Measurements from ENCODE around the gene GPAM.

Gene GPAM

GRCh38 chr10:112182784-112183328 lies 709 bp downstream of the GPAM start:
- DNase-seq (ENCODE audit: low read depth): no peak

DNA sequence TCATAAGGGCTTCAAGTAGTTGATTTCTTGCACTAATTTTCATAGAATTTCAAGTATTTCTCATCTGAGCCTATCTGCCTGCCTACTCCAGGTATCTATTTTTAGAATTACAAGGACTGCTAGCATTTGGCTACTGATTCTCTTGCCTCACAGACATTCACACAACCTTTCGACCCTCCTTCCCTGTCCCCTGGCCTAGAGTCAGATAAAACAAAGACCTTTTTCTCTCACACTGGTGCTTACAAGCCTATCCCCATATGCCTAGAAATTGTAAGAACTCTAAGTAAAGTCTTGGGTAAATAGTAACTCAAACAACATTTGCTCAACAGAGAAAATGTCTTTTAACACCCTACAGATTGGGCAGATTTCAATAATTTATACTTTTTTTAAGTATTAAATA lies 6.3 kb downstream of the GPAM start:
- no peak for DNase-seq (ENCODE audit: low read depth)

DNA sequence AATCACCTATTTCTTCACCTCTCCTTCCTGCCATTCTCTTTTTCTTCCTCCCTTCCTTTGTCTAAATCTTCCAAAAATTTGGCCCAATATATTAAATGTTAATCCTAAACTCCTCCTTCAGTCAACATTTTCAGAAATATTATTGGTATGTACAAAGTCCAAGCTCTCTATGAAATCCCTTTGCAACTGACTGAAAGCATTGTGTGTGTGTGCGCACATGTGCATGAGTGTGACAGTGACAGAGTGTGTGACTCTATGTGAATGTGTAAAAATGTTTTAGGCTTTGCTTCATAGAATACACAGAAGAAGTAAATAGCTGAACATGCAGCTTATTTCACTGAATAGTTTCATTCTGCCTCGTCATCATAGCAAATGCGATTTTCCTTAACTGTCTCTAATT lies 7.0 kb downstream of the GPAM start:
- no peak for DNase-seq (ENCODE audit: low read depth)

- DNase-seq (ENCODE audit: low read depth): no peak
Measured at GRCh38 chr10:112175409-112175808, 8.2 kb downstream of the GPAM start.

- no peak for DNase-seq (ENCODE audit: low read depth)
Measured at GRCh38 chr10:112173206-112173605, 10.4 kb downstream of the GPAM start.

DNA sequence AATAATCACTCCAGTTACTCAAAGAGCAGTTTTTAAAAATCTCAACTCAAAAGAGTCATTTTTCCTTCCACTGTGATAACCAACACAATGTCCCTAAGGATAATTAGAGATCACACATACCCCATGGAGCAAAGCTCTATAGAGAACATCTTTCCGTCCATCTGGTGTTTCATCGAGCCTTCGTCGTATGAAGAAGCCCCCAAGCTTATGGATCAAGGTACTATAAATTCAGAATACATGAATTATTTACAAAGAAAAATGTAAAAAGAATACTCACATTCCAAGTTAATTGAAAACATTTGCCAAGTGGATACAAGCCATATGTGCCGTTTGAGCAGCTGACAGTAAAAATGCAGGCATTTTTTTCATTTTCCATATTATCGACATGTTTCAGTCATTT lies 14.8 kb downstream of the GPAM start:
- DNase-seq (ENCODE audit: low read depth): no peak

GRCh38 chr10:112166800-112167199 lies 16.8 kb downstream of the GPAM start:
- DNase-seq (ENCODE audit: low read depth): no peak

DNA sequence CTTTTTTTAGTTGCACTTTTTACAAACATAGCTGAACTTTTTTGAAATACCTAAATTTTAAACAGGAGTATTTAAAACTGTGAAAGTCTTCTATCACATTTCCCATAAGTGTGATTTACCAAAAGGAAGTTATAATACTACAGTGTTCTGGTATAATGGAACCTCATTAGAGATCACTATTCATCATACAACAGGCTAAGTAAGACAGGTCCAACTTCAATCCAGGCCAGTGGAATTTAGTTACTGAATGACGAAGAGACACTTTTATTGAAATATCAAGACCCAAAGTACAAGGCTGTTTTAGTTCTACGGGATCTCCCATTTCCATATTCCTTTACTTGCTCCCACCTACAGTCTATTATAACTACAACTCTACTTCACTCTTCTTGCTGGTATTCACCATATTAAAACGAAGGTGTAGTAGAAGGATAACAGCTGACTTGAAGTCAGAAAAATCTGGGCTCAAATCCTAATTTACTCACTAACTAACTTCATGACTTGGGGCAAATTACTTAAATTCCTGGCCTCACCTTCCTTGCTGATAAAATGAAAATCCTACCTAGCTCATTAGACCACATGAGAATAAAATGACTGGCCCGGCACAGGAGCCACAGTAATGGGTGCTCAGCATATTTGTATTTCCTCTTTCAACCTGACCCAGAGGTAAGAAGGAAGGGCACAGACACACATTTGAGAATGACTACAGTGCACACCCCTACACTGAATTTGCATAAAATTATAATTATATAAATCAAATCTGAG lies 21.6 kb downstream of the GPAM start:
- no peak for DNase-seq (ENCODE audit: low read depth)

DNA sequence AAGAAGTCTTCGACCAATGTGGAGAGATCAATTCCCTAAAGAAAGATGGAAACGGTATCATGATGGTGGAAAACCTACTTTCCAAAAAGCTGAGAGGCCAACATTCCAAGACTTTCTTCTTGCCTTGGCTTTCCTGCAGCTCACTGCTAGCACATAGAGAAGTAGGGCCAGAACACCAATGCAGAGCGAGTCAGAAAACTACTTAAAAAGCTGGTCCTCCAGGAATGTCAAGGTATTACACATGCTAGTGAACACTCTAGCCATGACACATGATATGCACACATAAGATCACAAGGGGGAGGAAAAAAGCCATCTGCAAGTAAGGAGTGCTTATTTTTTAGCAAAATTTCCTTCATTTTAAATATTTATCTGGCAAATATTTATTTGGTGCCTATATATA lies 22.7 kb downstream of the GPAM start:
- DNase-seq (ENCODE audit: low read depth): no peak

GRCh38 chr10:112159469-112159868 lies 24.1 kb downstream of the GPAM start:
- no peak for DNase-seq (ENCODE audit: low read depth)

DNA sequence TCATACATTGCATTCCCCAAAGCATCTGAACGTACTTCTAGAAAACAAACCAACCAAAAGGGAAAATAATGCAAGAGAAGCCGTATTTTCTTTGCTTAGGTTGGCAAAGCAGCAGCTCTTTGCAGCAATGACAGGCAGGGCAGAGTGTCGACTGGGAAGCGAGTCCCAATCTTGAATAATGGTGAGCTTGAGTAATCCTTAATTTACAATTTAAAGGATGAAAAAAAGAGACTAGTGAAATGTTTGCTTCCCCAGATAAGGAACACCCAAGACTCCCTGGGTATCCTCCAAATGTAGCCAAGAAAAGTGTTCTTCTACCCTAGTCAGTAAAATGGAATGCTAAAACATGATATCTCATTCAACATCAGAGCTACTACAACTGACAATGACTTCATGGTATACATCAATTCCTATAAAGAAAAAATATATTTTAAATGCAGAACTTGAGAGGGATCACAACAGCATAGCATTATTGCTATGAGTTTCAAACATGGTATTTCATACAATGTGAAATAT lies 32.0 kb downstream of the GPAM start:
- DNase-seq (ENCODE audit: low read depth): no peak

DNA sequence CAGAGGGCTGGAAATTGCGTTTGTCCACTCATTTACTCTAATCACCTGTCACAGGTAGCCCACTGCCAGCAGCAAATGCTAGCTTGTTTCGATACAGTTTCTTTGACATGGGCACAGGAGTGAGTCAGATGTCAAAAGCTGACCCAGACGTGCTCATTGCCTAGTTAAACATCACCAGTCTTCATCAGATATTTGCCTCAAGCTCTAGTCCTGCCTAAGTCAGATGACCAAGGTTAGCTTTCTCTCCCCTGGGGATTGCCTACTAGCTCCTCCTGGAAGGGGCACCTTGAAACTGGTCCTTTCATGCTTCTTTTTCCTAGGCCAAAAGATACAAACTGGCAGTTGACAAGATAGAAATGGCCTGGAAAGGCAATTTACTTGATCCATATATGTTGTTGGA lies 35.2 kb downstream of the GPAM start:
- no peak for DNase-seq (ENCODE audit: low read depth)

DNA sequence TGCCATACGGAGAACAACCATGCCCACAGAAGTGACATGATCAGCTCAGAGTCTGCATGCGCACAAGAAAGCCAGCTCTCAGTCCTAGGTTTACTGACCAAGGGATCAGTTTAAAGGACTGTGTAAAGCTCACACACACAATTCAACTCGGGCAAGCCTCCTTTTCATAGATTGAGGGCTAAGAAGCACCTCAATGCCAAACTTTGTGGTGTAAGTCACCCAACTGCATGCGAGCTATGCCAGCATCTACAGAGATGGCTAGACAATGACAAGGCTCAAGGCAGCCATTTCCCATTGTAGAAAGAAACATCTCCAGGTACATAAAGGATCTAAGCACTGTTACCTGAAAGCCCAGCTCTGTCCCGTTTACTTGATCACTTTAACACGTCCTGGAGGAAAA lies 36.8 kb downstream of the GPAM start:
- no peak for DNase-seq (ENCODE audit: low read depth)

GRCh38 chr10:112145263-112145662 lies 38.3 kb downstream of the GPAM start:
- no peak for DNase-seq (ENCODE audit: low read depth)

DNA sequence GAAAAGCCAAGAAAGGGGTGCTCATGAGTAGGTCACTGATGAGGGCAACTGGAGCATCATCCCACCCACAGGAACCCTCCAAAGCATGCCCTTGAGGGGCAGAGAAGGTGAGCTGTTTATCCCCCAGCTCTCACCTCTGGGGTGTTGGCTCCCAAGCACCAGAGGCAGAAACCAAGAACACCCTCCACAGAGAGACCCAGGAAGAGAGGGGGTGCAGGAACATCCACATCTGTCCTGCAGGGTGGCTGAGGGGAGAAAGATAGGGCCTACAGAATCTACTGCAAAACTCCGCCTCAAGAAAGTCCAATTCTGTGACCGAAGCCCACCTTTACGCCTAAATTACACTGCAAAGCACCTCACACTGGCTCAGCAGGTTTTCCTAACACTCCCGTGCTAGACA lies 40.1 kb downstream of the GPAM start:
- no peak for DNase-seq (ENCODE audit: low read depth)

DNA sequence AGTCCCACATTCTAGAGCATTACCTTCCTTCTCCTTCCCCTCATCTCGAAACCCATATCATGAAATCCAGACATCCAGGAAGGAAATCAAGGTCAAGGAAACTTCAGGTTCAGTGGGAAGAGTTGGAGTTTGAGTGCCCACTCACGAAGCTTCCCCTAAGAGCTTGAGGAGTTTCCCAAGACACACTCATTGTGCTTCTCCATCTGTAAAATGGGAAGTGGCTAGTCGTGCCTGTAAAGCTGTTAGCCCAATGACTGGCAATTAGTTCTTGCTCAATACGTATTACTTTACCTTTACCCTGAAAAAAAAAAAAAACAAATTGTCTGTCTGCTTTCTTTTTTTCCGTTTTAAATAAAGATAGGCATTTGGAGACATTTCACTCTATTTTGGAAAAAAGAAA lies 42.3 kb downstream of the GPAM start:
- DNase-seq (ENCODE audit: low read depth): no peak

DNA sequence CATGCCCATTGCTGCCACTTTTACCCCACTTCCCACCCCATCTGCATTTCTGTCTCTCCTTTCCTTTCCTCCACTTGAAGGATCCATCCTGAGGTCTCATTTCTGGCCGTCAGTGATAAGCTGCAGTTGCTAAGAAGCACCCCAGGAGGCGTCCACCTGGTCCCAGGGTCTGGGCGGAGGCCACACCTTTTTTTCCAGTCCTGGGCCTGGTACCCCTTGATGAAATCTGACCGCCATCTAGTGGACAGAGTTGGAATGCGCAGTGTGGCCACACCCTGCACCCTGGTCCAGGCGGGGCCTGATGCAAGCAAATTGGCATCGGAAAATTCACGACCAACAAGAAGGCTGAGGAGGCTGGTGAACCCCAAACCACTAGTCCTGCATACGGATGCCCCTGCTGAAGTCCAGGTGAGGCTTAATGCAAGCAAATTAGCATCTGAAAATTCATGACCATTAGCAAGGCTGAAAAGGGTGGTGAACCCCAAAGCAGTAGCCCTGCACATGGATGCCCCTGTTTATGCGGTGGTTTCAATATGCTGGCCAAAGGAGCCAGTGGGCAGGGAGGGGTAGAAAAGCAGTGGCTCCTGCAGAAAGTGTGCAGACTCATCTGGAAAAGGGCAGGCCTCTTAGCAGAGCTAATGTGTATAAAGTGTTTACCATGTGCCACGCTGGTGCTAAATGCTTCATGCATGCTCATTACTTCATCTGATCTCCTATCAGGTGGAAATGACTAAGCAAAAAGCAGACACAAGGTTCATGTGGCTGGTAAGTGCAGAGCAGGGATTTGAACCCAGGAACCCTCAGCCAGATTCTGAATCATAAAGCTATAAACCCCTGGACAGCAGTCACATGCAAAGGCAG lies 43.2 kb downstream of the GPAM start:
- DNase-seq (ENCODE audit: low read depth): peak; percentile 49

DNA sequence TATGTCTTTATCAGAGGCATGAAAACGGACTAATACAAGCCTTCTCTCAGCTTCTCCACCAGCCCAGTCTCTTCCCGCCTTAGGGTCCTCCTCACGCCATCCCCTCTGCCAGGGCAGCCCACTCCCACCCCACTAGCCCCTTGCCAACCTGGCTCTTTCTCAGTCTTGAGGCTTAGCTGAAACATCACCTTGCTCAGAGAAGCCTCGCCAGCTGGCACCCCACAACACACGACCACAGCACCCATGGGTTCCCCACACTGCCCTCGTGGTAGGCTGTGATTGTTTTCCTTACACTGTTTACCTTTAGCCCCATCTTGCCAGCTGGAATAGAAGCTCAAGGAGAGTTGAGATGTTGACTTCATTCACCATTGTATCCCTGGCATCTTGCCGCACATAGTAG lies 44.4 kb downstream of the GPAM start:
- no peak for DNase-seq (ENCODE audit: low read depth)

DNA sequence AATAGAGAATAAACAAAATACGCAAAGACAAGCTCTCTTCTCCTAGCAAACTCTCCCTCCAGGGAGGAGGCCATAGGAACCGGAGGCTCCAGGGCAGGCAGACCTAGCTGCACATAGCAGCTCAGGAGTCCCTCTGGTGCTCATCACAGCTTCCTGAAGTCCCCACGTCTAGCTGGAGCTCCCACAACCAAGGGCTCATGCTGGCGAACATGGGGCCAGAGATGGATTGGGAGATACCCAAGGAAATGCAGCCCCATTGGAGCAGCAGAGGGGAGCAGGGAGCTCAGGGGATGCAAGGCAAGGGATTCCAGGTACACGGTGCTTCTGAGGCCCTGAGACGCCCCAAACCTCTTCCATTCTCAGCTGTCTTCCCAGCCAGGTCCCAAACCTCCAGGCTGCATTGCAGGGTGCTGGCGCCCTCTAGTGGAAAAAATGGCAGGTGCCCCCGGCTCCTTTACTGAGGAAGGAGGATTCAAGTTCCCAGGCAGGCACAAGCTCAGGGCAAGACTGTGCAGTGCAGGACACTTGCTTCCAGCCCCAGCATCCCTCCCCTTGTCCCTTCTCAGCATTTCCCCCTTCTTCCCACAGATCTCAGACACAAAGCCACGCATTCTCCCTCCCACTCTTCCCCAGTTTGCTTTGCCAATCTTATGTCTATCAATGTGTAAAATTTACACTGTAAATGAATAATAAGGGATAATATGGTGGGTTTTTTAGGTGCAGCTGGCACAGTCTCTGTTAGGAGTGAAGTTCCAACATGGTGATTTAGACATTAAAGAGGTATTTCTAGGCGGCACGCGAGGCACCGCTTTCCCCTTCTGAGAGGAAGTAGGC lies 46.2 kb downstream of the GPAM start:
- peak; percentile 37 for DNase-seq (ENCODE audit: low read depth)

DNA sequence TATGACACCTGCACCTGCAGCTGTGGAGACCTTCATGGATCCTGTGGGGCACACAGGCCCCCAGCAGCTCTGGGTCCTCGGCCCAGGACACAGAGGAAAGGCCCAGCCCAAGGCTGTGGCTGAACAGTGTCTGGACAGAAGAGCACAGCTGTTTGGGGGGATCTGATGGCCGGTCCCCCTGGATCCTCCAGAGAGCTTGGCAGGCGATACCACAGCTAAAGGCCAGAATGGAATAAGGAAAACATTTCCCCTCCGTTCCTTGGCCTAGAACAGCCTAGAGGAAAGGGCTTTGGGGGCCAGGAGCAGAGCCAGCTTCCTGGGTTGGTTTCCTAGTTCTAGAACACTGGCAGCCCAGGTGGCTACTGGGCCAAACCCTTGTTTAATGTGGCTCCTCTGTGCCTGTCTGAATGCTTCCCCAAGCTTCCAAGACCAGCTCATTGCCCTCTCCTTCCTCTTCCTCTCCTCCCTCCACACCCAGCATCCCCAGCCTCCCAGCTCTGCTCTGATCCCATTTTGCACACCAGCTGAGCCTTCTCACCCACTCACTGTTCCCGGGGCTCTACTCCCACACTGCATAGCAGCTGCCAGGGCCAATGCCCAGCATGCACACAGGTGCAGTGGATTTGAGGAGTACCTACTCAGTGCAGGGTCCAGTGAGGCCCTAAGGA lies 46.9 kb downstream of the GPAM start:
- DNase-seq (ENCODE audit: low read depth): no peak

- no peak for DNase-seq (ENCODE audit: low read depth)
Measured at GRCh38 chr10:112135604-112136003, 48.0 kb downstream of the GPAM start.

DNA sequence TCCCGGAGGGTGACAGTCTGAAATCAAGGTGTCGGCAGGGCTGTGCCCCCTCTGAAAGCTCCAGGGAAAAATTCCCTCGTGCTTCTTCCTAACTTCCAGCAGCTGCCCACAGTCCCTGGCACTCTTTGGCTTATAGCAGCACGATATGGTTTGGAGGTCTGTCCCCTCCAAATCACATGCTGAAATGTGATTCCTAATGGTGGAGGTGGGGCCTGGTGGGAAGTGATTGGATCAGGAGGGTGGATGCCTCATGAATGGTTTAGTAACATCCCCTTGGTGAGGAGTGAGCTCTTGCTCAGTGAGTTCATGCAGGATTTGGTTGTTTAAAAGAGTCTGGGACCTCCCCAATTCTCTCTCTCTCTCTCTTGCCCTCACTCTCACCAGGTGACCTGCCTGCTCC lies 51.1 kb downstream of the GPAM start:
- no peak for DNase-seq (ENCODE audit: low read depth)
